GM19468 (cell line): ENCODE results near the gene EPHB2.

ENCODE experiments used
- ATAC-seq: cut with Tn5 transposase; IDR thresholded peaks from one replicate; pipeline ENCODE4 v1.9.1; 2021; ENCODE audit warnings: mild to moderate bottlenecking, moderate library complexity, moderate number of reproducible peaks; ENCODE audit not compliant: unreplicated experiment; ENCODE audit errors: extremely low read depth

EPHB2 gene

DNA sequence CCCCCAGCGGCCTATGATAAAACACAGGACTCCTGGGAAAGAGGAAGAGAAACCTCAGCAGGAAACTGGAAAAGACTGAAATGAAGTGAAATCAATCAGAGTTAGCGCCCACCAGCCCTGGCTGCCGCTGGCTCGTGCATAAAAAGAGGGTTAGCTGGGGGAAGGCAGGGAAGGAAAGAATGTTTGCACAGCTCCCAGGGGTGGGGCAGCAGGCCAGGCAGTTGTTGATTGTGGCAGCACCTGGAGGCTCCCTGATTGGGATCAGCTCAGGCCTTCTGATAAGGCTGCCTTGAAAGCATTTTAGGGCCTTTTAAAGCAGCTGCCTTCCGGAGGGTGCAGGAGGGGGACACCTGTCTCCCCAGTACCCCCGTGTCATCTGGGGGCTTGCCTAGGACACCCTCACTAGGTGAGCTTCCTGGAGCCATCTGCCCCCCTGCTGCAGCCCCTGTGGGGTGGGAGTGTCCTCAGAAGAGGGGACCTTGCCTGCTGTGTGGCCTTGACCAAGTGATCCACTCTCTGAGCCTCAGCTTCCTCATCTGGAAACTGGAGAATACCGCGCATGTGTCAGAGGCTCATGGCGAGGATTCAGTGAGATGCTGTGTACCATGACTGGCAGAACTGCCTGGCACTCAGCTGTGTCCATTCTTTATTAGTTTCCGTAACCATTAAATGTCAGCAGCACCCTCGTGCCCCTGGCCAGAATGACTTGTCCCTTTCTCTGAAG lies 6.6 kb downstream of the EPHB2 start:
- ATAC-seq: no peak

DNA sequence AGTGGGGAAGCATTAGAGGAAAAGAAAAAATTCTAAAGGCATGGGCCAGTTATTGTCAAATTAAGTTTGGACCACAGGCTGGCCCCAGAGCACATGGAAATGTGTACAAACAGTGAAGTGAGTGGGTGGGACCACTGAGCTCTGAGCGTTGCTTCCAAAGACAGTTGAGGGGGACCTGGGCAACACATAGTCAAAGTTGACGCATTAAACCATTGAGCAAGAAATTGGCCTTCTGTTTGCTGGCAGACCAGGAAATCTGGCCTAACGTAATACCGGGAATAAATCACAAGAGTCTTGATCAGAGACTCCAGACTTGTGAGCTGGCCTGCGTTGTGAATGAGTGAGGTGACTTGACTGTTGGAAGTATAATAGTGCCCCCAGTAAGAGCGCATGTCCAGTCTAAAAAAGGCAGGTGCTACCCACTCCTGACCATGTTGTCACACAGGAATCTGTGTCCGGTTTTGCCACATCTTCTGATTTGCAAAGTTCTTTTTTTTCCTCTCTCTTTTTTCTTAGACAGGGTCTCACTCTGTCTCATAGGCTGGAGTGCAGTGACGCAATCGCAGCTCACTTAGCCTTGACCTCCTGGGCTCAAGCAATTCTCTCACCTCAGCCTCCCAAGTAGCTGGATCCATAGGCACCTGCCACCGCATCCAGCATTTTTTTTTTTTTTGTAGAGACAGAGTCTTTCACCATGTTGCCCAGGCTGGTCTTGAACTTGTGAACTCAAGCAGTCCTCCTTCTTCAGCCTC lies 10.7 kb downstream of the EPHB2 start:
- ATAC-seq: no peak

DNA sequence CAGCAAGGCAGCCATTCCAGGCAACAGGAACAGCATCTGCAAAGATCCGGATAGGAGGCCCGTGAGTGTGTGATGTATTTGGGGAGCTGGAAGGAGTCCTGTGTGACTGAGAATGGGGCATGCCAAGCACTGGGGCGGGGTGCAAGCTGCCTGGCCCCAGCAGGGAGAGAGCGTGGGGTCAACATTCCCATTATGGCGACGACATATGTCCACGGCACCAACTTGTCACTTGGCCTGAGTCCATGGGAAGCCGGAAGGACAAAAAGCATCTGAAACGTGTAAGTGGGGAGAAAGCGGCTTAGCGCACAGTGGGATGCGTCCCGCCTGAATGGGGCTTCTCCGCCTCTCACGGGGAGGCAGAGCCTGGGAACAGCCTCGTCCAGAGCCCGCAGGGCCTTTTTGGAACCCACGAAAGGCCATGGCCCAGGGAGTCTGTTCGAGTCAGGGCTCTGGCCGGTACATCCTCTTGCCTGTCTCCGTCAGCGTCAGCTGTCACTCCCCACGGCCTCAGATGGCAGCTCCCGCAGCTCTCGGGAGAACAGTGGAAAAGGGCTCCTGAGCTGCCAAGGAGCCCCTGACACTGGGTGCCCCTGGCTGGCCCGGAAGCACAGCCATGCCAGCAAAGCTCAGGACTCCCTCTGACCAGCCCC lies 12.4 kb downstream of the EPHB2 start:
- ATAC-seq: no peak

DNA sequence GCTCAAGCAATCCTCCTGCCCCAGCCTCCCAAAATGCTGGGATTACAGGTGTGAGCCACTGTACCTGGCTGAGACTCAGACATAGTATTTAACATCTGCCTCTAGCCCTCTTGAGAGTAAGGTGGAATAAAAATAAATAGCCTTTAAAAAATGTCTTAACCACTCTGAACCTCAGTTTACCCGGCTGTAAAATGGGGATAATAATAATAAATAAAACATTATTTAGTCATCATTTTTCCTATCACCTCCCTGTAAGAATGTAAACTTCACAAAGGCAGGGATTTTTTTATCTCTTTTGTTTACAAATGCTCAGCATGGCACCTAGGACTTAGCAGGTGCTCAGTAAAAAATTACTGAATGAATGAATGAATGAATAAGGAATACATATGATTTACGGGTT lies 17.2 kb downstream of the EPHB2 start:
- no peak for ATAC-seq

DNA sequence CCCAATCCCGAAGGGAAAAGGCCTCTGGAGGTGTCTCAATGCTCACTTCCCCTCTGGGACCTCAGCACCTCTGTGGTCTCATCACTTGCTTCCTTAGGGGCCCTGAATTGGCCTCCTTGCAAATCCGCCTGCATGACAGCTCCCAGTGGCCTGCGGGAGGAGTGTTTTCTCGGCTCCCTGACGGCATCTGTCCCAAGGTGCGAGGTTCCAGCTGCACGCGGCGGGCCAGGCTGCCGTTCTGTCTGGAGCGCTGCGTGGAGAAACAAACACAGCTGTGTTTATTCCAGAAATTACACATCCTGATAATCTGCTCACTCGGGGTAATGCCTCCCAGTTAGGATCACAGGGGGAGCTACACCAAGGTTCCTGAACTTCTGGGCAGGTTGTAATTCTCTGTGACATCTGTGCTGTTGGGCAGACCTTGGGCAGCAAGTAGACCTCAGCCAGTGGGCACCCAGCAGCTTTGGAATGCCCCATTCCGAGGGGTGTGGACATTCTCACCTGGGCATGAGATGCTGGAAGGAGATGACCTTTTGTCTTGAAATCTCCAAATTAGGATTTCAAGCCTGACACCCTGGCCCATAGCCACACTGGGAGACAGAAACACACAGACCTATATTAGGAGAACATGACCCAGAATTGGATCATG lies 18.2 kb downstream of the EPHB2 start:
- ATAC-seq: no peak

DNA sequence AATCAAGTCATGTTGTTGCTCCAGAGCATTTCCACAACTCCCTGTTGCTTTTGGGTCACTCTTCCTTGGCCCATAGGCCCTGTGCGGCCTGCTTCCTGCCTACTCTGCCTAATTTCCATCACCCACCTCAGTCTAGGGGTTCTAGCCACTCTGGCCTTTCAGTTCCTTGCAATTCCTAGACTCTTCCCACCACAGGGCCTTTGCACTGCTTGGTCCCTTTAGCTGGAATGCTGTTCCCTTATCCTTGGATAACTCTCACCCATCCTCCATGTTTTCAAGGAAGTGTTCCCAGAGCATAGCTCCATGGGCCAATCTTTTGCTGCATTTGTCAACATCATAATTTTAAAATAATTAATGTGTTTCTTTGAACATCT lies 18.7 kb downstream of the EPHB2 start:
- ATAC-seq: no peak

DNA sequence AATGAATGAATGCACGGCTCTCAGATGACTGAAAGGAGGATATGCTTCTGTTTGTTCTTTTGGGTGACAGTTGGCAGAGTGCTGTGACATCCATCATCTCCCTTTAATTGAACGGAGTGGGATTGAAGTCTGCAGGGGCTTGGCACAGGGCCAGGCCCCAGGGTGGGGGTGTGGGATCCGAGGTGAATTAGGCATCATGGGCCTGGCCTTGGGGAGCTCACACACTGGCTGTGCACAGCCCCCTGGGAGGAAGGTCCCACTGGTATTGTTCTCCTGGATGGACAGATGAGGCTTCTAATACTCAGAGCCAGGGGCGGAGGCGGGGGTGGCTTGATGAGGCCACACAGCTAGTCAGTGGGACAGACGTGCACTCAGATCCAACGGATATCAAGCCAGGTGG lies 19.3 kb downstream of the EPHB2 start:
- no peak for ATAC-seq

DNA sequence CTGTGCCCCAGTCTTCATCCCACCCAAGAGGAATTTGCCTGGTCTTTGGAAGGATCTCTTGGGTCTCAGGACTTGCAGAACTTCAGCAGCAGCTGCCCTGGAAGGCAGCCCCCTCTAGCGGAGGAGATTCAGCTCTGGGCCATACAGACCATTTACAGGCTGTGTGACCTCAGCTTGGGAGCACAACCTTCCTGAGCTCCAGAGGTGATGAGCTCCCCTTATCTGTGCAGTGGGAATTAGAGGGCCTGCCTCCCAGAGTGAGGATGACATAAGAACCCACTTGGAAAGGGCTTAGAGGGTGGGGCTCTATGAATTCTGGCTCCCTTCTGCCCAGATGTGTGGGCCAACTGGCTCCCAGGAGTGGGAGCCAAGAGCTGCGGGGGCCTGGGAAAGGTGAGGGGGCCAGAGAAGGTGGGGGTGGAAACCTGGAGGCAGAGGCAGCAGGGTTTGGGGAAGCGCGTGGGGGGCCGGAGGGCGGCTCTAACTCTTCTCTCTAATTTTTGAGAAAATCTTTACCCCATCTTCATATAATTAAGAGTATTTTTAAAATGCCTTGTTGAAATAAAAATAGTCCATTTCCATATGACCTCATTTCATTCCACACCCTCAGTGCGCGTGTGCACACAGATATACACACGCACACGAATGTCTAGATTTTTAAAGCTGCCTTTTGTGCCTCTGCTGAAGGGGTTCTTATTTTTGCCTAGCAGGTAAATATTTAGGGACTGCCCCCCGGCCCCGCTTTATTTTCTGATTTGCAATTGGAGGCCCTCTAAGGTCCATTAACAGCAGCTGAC lies 21.5 kb downstream of the EPHB2 start:
- ATAC-seq: no peak

DNA sequence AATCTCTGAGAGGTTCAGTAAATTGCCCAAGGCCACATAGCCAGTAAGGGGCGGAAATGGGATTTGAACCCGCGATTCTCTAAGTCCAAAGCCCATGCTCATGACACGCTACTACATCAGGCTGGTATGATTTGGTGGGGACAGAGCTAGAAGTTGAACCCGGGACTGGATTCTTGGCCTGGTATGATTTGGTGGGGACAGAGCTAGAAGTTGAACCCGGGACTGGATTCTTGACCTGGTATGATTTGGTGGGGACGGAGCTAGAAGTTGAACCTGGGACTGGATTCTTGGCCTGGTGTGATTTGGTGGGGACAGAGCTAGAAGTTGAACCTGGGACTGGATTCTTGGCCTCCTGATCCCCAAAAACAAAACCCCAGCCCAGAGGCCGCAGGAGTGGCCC lies 23.0 kb downstream of the EPHB2 start:
- ATAC-seq: no peak

DNA sequence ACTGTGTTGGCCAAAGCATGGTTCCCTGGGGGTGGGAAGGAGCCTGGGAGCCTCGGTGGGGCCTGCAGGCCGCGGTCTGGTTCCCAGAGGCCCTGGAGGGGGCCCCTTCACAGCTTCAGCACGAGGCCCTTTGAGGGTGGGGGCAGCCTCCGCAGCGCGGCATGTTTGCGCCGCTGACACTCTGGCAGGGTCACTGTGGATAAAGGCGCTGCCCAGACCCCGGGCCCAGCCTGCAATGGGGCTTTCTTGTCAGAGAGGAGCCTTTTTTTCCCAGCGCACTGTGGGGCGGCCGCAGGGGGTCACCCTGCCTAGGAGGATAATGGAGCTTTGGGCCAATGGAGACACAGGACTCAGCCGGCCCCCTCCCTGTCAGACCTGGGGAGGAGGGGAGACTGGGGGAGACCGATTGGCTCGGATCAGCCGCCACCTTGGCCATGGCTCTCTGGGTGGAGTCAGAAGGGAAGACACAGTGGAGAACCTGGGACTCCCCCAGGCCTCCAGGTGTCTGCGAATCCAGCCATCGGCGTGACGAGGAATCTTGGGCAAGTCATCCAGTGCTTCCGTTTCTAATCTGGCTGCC lies 26.0 kb downstream of the EPHB2 start:
- ATAC-seq: no peak

DNA sequence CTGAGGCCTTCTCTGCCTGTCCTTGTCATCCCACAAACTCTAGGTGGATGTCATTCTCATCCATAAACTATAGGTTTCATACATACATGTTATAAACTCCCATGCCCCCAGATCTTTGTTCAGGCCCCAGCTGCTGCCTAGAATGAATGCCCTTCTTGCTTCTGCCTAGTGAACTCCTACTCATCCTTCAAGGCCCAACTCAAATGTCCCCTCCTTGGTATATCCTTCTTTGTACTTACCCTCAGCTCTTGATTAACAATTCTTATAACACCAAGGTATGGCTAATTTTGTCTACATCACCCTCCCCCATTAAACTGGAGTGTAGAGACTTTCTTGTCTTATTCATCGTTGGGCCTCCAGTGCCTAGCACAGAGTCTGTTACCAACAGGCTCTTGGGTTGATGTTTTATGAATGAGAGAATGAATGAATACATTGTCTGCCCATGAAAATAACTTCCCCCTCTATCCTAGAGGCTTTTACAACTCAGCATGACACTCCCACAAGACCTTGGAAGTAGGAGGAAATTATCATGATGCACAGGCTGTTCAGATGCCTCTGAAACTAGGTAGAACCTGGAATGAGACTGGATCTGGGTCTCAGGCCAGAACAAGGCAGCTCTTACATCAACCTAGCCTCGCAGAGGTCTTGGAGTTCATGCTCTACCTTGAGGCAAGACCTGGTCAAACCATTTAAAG lies 26.9 kb downstream of the EPHB2 start:
- no peak for ATAC-seq

DNA sequence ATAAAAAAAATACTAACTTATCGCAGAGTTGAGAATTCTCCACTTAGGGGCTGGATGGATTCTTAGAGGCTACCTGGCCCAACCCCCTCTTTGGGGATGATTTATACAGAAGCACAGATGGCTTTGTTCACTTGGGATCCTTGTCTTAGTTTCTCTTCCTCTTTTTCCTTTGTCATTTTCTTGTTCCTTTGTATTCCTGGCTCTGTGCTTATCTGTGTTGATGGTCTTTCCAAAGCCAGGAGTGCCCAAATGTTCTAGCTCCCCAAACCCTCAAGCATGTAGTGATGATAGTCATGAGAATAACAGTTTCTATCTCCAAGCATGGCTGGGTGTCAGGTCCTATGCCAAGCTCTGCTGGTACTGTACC lies 27.4 kb downstream of the EPHB2 start:
- no peak for ATAC-seq

DNA sequence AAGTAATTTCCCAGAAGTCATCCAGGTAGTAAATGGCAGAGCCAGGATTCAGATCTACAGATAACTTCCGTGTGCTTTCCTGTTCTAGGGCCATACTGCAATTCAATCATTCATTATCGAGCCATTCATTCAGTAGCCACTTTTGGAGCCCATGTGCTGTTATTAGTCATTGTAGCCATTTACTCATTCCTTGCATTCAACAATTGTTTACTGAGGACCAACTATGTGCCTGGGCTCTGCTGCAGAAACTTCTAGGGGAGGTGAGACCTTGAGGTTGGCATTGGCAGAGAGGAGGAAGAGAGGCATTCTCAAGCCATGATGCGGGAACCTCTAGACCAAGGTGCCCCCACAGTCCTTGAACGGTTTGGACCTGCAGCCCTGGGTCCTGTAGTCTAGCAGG lies 27.9 kb downstream of the EPHB2 start:
- no peak for ATAC-seq

DNA sequence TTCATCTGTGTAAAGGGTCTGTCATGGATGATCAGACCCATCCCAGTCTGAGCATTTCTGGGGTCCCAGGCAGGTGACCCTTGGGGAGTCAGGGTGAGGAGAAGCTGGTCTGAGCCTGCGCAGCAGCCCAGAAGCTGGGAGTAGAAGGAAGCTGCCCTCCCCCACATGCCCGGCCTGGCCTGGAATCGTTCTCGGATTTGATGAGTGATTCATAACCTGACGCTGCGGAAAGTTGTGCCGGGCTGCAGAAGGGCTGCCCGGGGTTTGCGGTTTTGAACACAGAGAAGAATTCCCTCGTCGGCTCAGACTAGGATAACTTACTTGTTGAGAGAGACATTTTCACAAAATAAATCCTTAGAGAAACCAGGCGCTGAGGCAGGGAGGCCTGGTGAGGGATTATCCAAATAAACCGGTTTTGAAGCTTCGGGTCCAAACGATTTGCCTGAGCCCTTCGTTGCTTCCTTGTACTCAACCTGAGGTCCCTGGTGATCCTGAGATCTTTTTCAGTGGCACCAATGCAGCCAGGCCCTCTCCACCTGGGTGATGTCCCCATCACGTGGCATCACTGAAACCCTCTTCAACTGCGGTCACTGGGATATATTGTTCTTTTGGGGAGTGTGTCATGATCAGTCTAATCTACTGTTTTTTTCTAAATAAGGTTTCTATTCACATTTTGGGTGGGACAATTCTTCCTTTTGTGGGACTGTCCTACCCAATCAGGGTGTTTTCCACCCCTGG lies 29.2 kb downstream of the EPHB2 start:
- ATAC-seq: no peak

DNA sequence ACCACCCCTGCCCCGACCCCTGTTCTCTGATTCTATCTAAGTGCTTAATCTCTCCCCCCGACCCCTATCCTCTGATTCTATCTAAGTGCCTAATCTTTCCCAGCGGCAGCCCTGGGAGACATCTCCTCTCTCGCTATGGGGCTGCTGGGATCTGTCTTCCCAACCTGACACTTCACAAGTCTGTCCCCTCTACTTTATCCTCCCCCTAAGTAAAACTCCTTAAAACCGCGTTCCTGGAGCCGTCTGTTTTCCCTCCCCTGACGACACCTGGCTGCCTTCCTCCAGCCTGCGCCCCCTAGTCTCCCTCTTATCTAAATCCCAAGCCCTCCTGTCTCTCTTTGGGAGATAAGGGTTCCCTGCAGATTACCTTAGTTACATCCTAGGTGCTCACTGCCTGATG lies 30.5 kb downstream of the EPHB2 start:
- ATAC-seq: no peak

DNA sequence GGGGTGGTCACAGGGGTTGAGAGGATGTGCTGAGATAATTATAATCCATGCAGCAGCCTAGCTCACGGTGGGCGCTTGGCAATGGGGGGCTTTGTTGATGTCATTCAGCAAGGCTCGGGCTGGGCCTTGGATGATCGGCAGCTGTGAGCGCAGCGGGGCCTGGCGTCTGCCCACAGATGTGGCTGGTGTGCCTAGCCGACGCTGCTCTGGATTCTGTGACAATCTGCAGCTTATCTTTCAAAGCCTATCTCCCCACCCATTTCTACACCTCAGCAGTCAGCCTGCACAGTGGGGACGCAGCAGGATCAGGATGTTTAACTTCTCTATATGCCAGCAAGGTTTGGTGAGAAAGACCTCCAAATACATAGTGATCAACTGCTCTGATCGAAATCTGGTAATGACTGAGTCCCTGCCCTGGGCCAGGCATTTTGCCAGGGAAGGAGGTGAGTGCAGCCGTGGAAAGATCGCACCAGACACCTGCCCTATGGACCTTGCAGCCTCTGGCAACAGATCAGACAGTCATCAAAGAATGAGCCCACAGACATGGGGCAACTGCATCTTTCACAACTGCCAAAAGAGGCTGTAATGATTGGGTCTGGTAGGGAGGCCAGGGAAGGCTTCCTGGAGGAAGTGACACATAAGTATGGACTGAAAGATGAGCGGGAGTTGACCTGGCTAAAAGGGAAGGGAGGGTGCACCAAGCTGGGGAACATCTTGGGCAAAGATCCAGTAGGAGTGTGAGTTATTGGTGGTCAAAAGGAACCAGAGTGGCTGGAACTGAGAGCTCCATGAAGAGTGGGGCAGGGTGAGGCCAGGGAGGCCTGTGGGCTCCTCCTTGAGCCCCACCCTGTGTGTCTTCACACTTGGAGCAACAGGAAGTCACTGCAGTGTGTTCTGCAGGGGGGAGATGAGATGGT lies 35.3 kb downstream of the EPHB2 start:
- ATAC-seq: no peak

DNA sequence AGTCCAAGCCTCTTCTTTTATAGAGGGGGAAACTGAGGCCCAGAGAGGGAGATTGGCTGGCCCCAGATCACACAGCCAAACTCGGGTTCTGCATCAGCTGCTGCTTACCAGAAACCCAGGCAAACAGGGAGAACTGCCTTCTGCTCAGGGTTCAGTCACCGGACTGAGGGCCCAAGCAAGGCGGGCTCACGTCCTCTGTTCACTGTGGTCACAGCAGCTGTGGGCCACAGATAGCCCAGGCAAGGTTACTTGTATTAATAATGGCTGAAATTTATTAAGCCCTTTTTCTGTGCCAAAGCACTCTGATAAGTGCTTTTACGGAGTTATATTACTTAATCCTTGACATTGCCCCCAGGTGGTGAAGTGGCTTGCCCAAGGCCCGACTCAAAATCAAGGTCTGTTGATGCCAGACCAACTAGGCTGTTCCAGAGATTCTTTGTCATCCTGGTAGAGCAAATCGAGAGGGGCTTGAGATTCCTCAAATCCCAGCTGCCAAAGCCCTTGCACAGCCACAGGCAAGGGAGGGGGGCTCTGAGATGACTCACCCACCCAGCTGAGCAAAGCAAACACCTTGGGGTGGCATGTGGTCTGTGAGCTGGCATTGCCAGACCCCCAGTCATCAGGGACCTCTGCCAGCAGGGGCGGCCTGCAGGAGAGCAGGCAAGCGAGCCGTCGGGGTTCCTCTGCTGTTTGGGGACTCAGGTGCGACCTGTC lies 36.5 kb downstream of the EPHB2 start:
- ATAC-seq: no peak
